WTC11 (cell line): ENCODE results near the gene NPL. TPM values are rescaled to one million over a fixed set of nuclear protein-coding genes. Genes with fewer than 3 reads are reported as not detected.

ENCODE experiments used
- ATAC-seq: fragments of 200-7000 bp; cut with Tn5 transposase; 2 replicates; pipeline ENCODE4 v1.10.0; 2021; ENCODE audit warnings: mild to moderate bottlenecking, moderate library complexity
- CTCF ChIA-PET: fragments of 300-600 bp; sonication (Branson Sonifier 250); formaldehyde crosslinking; loops from one replicate; lab custom pipeline; 2021; ENCODE audit warnings: antibody characterized with exemption; lab: Charles Lee
- POLR2A ChIA-PET: fragments of 350-600 bp; sonication (Branson Sonifier 250); formaldehyde crosslinking; loops from one replicate; lab custom pipeline; 2021; ENCODE audit warnings: antibody characterized with exemption; lab: Charles Lee
- DNase-seq: peaks from one replicate; pipeline ENCODE4 v3.0.0; 2021; ENCODE audit warnings: low spot score
- H3K27ac Mint-ChIP-seq: 2 replicates; pipeline ENCODE4 v1.8.0; 2021; ENCODE audit warnings: mixed read lengths
- H3K27me3 Mint-ChIP-seq: 2 replicates; pipeline ENCODE4 v1.8.0; 2021; ENCODE audit warnings: low read depth, mild to moderate bottlenecking, moderate library complexity, mixed read lengths
- H3K36me3 Mint-ChIP-seq: 2 replicates; pipeline ENCODE4 v1.8.0; 2021; ENCODE audit warnings: mixed read lengths
- H3K4me1 Mint-ChIP-seq: 2 replicates; pipeline ENCODE4 v1.8.0; 2022; ENCODE audit warnings: mixed read lengths
- H3K4me3 Mint-ChIP-seq: 2 replicates; pipeline ENCODE4 v1.8.0; 2021; ENCODE audit warnings: mild to moderate bottlenecking, moderate library complexity, mixed read lengths
- H3K9me3 Mint-ChIP-seq: 2 replicates; pipeline ENCODE4 v1.8.0; 2021; ENCODE audit warnings: mixed read lengths
- EMX1 ChIP-seq: fragments of 250-450 bp; sonication (Bioruptor Pico); IDR thresholded peaks from 2 replicates; pipeline ENCODE4 v1.8.0; 2021; ENCODE audit warnings: mild to moderate bottlenecking
- FOXJ3 ChIP-seq: sonication (generic); formaldehyde crosslinking; IDR thresholded peaks from 2 replicates; pipeline ENCODE4 v1.9.0; 2021; ENCODE audit warnings: missing genetic modification reagents, mild to moderate bottlenecking, borderline replicate concordance
- JUN ChIP-seq: sonication (generic); formaldehyde crosslinking; IDR thresholded peaks from 2 replicates; pipeline ENCODE4 v1.8.0; 2023; ENCODE audit warnings: mild to moderate bottlenecking, missing genetic modification reagents
- OVOL2 ChIP-seq: fragments of 250-450 bp; sonication (Bioruptor Pico); IDR thresholded peaks from 2 replicates; pipeline ENCODE4 v1.9.0; 2021; ENCODE audit warnings: mild to moderate bottlenecking, borderline replicate concordance
- total RNA-seq: library from RNA; stranded (reverse); gene quantifications from 3 replicates; pipeline ENCODE4 v1.2.3, GENCODE V29; 2021
- TF ChIP-seq, protein P1 (sequence below): sonication (generic); formaldehyde crosslinking; IDR thresholded peaks from 2 replicates; pipeline ENCODE4 v1.8.1; 2023; ENCODE audit warnings: mild to moderate bottlenecking, missing genetic modification reagents, moderate library complexity
- TF ChIP-seq, protein P2 (sequence below): sonication (generic); formaldehyde crosslinking; IDR thresholded peaks from 2 replicates; pipeline ENCODE4 v1.8.0; 2022; ENCODE audit warnings: mild to moderate bottlenecking, missing genetic modification reagents
- TF ChIP-seq, protein P3 (sequence below): fragments of 250-450 bp; sonication (Bioruptor Pico); IDR thresholded peaks from 2 replicates; pipeline ENCODE4 v1.9.0; 2021; ENCODE audit warnings: mild to moderate bottlenecking, borderline replicate concordance
- TF ChIP-seq, protein P4 (sequence below): sonication (generic); formaldehyde crosslinking; IDR thresholded peaks from 2 replicates; pipeline ENCODE4 v1.8.1; 2023; ENCODE audit warnings: mild to moderate bottlenecking, moderate library complexity, missing genetic modification reagents

Gene NPL
- total RNA-seq, 1 experiment from 2014 or later = 3.6 TPM

DNA sequence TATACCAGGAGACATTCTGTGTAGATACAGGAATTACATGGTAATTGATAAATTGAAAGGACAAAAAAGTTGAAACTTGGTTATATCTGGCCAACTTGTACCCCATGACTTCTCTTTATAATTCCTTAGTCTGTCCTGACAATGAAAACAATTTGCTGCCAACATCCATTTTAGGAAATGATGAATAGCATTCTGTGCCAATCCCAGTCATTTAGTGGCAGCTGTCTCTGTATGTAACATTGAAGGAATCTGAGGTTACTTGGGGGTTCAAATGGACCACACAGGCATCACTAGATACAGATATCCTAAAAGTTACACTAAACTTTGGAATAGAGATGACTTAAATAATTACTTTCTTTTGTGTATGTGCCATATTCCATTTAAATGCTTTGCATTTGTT is 87.8 kb downstream of the NPL start (continued):
- TF ChIP-seq, protein P1, sequence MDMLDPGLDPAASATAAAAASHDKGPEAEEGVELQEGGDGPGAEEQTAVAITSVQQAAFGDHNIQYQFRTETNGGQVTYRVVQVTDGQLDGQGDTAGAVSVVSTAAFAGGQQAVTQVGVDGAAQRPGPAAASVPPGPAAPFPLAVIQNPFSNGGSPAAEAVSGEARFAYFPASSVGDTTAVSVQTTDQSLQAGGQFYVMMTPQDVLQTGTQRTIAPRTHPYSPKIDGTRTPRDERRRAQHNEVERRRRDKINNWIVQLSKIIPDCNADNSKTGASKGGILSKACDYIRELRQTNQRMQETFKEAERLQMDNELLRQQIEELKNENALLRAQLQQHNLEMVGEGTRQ = no peak
- TF ChIP-seq EMX1 = no peak
- TF ChIP-seq, protein P2, sequence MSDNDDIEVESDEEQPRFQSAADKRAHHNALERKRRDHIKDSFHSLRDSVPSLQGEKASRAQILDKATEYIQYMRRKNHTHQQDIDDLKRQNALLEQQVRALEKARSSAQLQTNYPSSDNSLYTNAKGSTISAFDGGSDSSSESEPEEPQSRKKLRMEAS (CRISPR knock-in tag) = no peak
- TF ChIP-seq JUN (CRISPR knock-in tag) = no peak
- no peak for TF ChIP-seq OVOL2 (CRISPR knock-in tag)
- no peak for TF ChIP-seq FOXJ3 (CRISPR knock-in tag)

DNA sequence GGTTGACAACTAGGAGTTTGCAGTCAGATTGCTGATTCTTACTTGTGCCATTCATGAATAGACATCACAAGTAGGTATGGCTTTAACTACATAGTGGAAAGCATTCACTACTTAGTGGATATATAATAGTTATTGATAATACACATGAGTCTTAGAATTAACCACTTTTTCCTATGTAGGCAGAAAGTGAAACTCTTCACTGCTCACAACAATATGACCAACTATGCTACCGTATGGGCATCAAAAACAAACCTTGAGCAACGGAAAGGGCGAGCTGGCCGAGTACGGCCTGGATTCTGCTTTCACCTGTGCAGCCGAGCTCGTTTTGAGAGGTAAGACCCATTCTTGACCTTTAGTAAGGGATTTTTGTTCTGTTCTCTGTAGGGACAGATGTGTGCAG is 88.3 kb downstream of the NPL start:
- Mint-ChIP-seq H3K4me3 (no peak overlapping the region), H3K4me1 (no peaks in the 10 kb centered on the region), H3K27ac (no peak overlapping the region), H3K36me3 (peaks cover 100% of the 10 kb centered on the region), H3K27me3 (no peaks in the 10 kb centered on the region), H3K9me3 (no peaks in the 10 kb centered on the region)
- no peak for DNase-seq
- no peak for ATAC-seq
- TF ChIP-seq, protein P3, sequence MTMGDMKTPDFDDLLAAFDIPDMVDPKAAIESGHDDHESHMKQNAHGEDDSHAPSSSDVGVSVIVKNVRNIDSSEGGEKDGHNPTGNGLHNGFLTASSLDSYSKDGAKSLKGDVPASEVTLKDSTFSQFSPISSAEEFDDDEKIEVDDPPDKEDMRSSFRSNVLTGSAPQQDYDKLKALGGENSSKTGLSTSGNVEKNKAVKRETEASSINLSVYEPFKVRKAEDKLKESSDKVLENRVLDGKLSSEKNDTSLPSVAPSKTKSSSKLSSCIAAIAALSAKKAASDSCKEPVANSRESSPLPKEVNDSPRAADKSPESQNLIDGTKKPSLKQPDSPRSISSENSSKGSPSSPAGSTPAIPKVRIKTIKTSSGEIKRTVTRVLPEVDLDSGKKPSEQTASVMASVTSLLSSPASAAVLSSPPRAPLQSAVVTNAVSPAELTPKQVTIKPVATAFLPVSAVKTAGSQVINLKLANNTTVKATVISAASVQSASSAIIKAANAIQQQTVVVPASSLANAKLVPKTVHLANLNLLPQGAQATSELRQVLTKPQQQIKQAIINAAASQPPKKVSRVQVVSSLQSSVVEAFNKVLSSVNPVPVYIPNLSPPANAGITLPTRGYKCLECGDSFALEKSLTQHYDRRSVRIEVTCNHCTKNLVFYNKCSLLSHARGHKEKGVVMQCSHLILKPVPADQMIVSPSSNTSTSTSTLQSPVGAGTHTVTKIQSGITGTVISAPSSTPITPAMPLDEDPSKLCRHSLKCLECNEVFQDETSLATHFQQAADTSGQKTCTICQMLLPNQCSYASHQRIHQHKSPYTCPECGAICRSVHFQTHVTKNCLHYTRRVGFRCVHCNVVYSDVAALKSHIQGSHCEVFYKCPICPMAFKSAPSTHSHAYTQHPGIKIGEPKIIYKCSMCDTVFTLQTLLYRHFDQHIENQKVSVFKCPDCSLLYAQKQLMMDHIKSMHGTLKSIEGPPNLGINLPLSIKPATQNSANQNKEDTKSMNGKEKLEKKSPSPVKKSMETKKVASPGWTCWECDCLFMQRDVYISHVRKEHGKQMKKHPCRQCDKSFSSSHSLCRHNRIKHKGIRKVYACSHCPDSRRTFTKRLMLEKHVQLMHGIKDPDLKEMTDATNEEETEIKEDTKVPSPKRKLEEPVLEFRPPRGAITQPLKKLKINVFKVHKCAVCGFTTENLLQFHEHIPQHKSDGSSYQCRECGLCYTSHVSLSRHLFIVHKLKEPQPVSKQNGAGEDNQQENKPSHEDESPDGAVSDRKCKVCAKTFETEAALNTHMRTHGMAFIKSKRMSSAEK (CRISPR knock-in tag) = no peak
- TF ChIP-seq, protein P4, sequence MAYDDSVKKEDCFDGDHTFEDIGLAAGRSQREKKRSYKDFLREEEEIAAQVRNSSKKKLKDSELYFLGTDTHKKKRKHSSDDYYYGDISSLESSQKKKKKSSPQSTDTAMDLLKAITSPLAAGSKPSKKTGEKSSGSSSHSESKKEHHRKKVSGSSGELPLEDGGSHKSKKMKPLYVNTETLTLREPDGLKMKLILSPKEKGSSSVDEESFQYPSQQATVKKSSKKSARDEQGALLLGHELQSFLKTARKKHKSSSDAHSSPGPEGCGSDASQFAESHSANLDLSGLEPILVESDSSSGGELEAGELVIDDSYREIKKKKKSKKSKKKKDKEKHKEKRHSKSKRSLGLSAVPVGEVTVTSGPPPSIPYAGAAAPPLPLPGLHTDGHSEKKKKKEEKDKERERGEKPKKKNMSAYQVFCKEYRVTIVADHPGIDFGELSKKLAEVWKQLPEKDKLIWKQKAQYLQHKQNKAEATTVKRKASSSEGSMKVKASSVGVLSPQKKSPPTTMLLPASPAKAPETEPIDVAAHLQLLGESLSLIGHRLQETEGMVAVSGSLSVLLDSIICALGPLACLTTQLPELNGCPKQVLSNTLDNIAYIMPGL (CRISPR knock-in tag) = no peak
- TF ChIP-seq, all 79 proteins: peak for 0
- ChIA-PET POLR2A (interaction anchor here (0.6 kb wide), 1 partner anchor 77 kb away, joined by 9 read pairs; no protein-coding TSS in a partner anchor), CTCF (no interaction called here)

Other genes starting within 250 kb of the NPL start
- gene RNASEL, start 200.5 kb upstream of the NPL start, total RNA-seq = 0.64 to 0.87 TPM (median 0.77 TPM) in 3 replicates
- 9.9 to 17.8 TPM (median 10.2 TPM) in 3 replicates for gene RGS16, start 185.4 kb upstream of the NPL start, total RNA-seq
- 0.07 to 0.66 TPM (median 0.14 TPM) in 3 replicates for gene RGS8, start 105.2 kb upstream of the NPL start, total RNA-seq
- 227 to 280 TPM (median 239 TPM) in 3 replicates for gene DHX9, start 49.6 kb downstream of the NPL start, total RNA-seq
- not detected in 3 replicates for gene SHCBP1L, start 163.4 kb downstream of the NPL start, total RNA-seq
- 133 to 162 TPM (median 135 TPM) in 3 replicates for gene LAMC1, start 233.6 kb downstream of the NPL start, total RNA-seq